Mucosa of descending colon (tissue), 3 donors: ENCODE data around the gene EID2B. TPM values are rescaled to one million over a fixed set of nuclear protein-coding genes. Genes with fewer than 3 reads are reported as not detected.

Experiments
- ATAC-seq: fragments of 200-7000 bp; cut with Tn5 transposase; one replicate; pipeline ENCODE4 v1.9.1; 2020; ENCODE audit warnings: mild to moderate bottlenecking, moderate library complexity
- DNase-seq, 3 donors: peaks; one replicate each; pipeline ENCODE4 v3.0.0-alpha.2; 2020
- H3K36me3 ChIP-seq: fragments of 200-600 bp; one replicate; pipeline ENCODE4 v1.8.0; 2021; ENCODE audit warnings: low read depth, mild to moderate bottlenecking
- H3K4me1 ChIP-seq: fragments of 200-600 bp; one replicate; pipeline ENCODE4 v1.8.0; 2021; ENCODE audit warnings: low read depth, mild to moderate bottlenecking
- H3K4me3 ChIP-seq: fragments of 200-600 bp; one replicate; pipeline ENCODE4 v1.8.0; 2021; ENCODE audit warnings: mild to moderate bottlenecking
- H3K9me3 ChIP-seq: fragments of 200-600 bp; one replicate; pipeline ENCODE4 v1.8.0; 2021; ENCODE audit warnings: mild to moderate bottlenecking
- CTCF ChIP-seq: fragments of 200-600 bp; IDR thresholded peaks from one replicate; pipeline ENCODE4 v1.8.0; 2022; ENCODE audit warnings: antibody characterized with exemption, mild to moderate bottlenecking
- intact Hi-C, 2 donors: fragments of 100-400 bp; cut with DNase I in 1 of 2; cut with micrococcal nuclease in 1 of 2; formaldehyde crosslinking; loops; one replicate each; pipeline versions ENCODE4 v1.11.0 to v1.11.1; 2022; cut with DNase I, micrococcal nuclease
- total RNA-seq, 3 donors: library from RNA; stranded (reverse); fragmentation: NEBNext Ultra II Directional in 2 of 3; extraction: Animal tissue kit (Norgen Biotek cat#: 25700) in 2 of 3; gene quantifications; one replicate each; pipeline versions ENCODE4 v1.2.1 to v1.2.4, GENCODE V29; 2021 to 2023
- donor health status: DM: no; HTN: no; CAD: no; lungs with moderate emphysema.
- donor health status: DM: no; HTN: no; CAD: no.
- donor health status: DM: no; HTN: yes; CAD: no.

Gene EID2B
- total RNA-seq, 3 donors from 2014 or later, result 0.20 to 4.2 (median 0.72) TPM

GRCh38 chr19:39494661-39495060 is 38.0 kb downstream of the EID2B start:
- Histone ChIP-seq H3K36me3 (no peaks in the 10 kb centered on the region), H3K4me1 (peaks cover 17% of the 10 kb centered on the region), H3K9me3 (no peaks in the 10 kb centered on the region), H3K4me3 (no peak overlapping the region)
- DNase-seq, result no peak
- intact Hi-C loops, result no loop called here
- no peak for TF ChIP-seq CTCF
- no peak for ATAC-seq

DNA sequence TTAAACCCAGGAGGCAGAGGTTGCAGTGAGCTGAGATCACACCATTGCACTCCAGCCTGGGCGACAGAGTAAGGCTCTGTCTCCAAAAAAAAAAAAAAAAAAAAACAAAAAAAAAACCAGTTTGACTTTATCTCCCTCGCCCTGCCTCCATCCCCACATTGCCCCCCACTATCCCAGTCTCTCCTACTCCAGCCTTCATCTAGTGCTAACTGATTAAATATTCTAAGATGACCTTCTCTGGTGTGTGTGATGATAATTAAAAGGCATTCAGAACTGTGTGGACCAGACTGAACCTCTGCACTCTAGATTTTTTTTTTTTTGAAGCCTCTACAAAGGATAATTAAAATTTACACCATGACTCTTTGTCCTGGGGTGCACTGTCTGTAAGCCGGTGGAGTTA is 39.9 kb downstream of the EID2B start:
- H3K4me3 ChIP-seq, result no peak overlapping the region
- intact Hi-C loops, result no loop called here
- no peak for TF ChIP-seq CTCF
- peaks cover under 1% of the 10 kb centered on the region for H3K4me1 ChIP-seq
- DNase-seq, result no peak
- peaks cover 4% of the 10 kb centered on the region for H3K36me3 ChIP-seq
- H3K9me3 ChIP-seq, result no peaks in the 10 kb centered on the region
- ATAC-seq, result no peak

DNA sequence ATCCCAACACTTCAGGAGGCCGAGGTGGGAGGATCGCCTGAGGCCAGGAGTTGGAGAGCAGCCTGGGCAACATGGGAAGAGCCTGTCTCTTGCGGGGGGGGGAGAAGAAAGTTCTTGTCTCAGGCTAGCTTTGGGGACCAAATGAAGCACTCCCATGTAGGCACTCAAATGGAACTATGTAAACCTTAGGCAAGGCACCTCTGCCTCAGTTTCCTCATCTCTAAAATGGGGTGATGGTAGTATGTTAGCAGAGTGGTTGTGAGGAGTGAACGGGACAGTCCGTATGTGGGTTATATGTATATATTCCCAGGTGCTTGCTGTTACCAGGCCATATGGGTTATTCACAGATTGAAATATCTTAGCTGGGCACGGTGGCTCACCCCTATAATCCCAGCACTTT is 40.4 kb downstream of the EID2B start:
- H3K4me3 ChIP-seq, result no peak overlapping the region
- peaks cover 4% of the 10 kb centered on the region for H3K36me3 ChIP-seq
- TF ChIP-seq CTCF, result no peak
- H3K9me3 ChIP-seq, result no peaks in the 10 kb centered on the region
- H3K4me1 ChIP-seq, result no peaks in the 10 kb centered on the region
- intact Hi-C loops, result no loop called here
- DNase-seq (no peak), ATAC-seq (no peak)

DNA sequence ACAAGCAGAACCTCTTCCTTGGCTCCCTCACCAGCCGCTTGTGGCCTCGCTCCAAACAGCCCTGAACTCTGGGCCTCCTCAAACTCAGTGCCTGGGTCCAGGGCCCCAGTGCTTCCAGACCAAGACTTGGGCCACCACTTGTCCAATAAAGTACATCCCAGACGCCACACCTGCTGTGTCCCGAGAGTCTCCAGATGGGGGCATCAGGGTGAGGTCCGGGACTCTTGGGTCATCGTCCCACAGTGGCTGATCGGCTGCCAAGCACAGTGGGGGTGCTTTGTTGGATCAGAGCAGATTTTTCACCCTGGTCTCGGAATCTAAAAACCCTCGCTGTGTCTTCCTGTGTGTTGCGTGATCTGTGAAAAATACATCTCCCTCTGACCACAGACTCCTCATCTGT is 42.9 kb downstream of the EID2B start:
- DNase-seq, result no peak
- ATAC-seq, result no peak
- TF ChIP-seq CTCF, result no peak
- H3K4me1 ChIP-seq, result no peaks in the 10 kb centered on the region
- H3K36me3 ChIP-seq, result peaks cover 4% of the 10 kb centered on the region
- intact Hi-C loops, result no loop called here
- H3K9me3 ChIP-seq, result no peaks in the 10 kb centered on the region
- H3K4me3 ChIP-seq, result no peak overlapping the region

GRCh38 chr19:39483141-39483540 is 49.5 kb downstream of the EID2B start:
- Histone ChIP-seq H3K36me3 (no peaks in the 10 kb centered on the region), H3K4me1 (peaks cover 10% of the 10 kb centered on the region), H3K4me3 (no peak overlapping the region), H3K9me3 (no peaks in the 10 kb centered on the region)
- DNase-seq, result no peak
- no peak for TF ChIP-seq CTCF
- ATAC-seq, result no peak
- intact Hi-C loops, result no loop called here

GRCh38 chr19:39481676-39482075 is 51.0 kb downstream of the EID2B start:
- no peak for ATAC-seq
- no peaks in the 10 kb centered on the region for H3K36me3 ChIP-seq
- intact Hi-C loops, result no loop called here

More at GRCh38 chr19:39481676-39482075, 51.0 kb downstream of the EID2B start:
- H3K4me3 ChIP-seq, result no peak overlapping the region
- TF ChIP-seq CTCF, result no peak
- no peaks in the 10 kb centered on the region for H3K9me3 ChIP-seq
- no peak for DNase-seq
- H3K4me1 ChIP-seq, result peaks cover 10% of the 10 kb centered on the region
